WERI-Rb-1 (cell line): ENCODE data around the gene PTEN.
"Not testable (repeated sequence)": the region's sequence is repeated elsewhere in the genome, so short reads cannot be mapped to it uniquely, and the experiment has no call there.

Experiments
- DNase-seq: peaks from one replicate; pipeline ENCODE4 v3.0.0-alpha.2; 2020
- H3K27ac ChIP-seq: fragments of 250-450 bp; sonication (Bioruptor Pico); 2 replicates; pipeline ENCODE4 v1.5.1; 2020; ENCODE audit warnings: mild to moderate bottlenecking, moderate library complexity
- H3K27me3 ChIP-seq: fragments of 250-450 bp; sonication (Bioruptor Pico); 2 replicates; pipeline ENCODE4 v1.5.1; 2021; ENCODE audit warnings: mild to moderate bottlenecking, low read depth, moderate library complexity; ENCODE audit not compliant: insufficient read depth, severe bottlenecking
- H3K36me3 ChIP-seq: fragments of 250-450 bp; sonication (Bioruptor Pico); 2 replicates; pipeline ENCODE4 v1.5.1; 2020; ENCODE audit warnings: mild to moderate bottlenecking, moderate library complexity
- H3K4me3 ChIP-seq: 2 replicates; pipeline ENCODE4 v1.5.1; 2011; ENCODE audit warnings: low read depth, mild to moderate bottlenecking, control low read depth, low read length
- H3K9me3 ChIP-seq: fragments of 250-450 bp; sonication (Bioruptor Pico); 2 replicates; pipeline ENCODE4 v1.5.1; 2021; ENCODE audit warnings: mild to moderate bottlenecking, moderate library complexity; ENCODE audit not compliant: severe bottlenecking
- CTCF ChIP-seq: IDR thresholded peaks from 2 replicates; pipeline ENCODE4 v1.5.1; 2011; ENCODE audit warnings: low read depth, mild to moderate bottlenecking, control low read depth, inconsistent platforms, low read length

Gene PTEN

GRCh38 chr10:87873656-87874055, 10.2 kb downstream of the PTEN start:
- no peak overlapping the region for H3K4me3 ChIP-seq
- TF ChIP-seq CTCF = no peak
- no peaks in the 10 kb centered on the region; the same call in 1 of the 2 replicates for H3K36me3 ChIP-seq
- no peak overlapping the region for H3K27ac ChIP-seq
- H3K27me3 ChIP-seq = no peaks in the 10 kb centered on the region
- H3K9me3 ChIP-seq = no peaks in the 10 kb centered on the region
- no peak for DNase-seq

DNA sequence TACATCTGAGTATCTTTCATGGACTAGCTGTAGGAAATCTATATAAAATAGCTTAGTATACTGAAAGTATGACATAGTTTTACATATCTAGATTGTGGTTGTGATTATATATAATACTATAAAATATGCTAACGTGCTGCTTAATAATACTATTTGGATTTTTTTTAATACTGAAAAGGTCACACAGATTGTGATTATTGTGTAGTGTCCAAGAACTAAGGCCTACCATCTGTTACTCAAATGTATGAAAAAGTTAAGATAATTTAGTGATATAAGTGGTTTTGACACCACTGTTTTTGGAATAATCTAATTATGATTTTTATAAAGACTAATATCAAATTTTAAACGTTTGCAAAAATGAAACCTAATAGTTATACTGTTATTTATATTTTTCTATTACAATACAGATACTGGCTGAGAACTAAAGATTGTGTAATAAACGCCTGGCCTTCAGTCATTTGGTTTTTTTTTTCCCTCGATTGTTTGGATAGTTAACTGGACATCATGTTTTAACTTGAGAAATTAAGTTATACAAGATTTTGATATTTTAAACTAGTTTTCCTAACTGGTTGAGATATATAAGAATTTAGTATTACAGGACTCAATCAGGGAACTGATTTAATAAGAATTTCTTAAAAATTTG, 12.6 kb downstream of the PTEN start:
- no peak overlapping the region for H3K27ac ChIP-seq
- DNase-seq = no peak

GRCh38 chr10:87878664-87879459, 15.4 kb downstream of the PTEN start:
- Histone ChIP-seq H3K36me3 (no peaks in the 10 kb centered on the region; the same call in 1 of the 2 replicates), H3K9me3 (peaks cover 3% of the 10 kb centered on the region), H3K27ac (no peak overlapping the region), H3K27me3 (no peaks in the 10 kb centered on the region), H3K4me3 (no peak overlapping the region)
- no peak for TF ChIP-seq CTCF
- DNase-seq = no peak

More for the DNA sequence above, 12.6 kb downstream of the PTEN start:
- Histone ChIP-seq H3K27me3 (no peaks in the 10 kb centered on the region), H3K9me3 (no peaks in the 10 kb centered on the region), H3K4me3 (no peak overlapping the region), H3K36me3 (no peaks in the 10 kb centered on the region; the same call in 1 of the 2 replicates)
- TF ChIP-seq CTCF = no peak

DNA sequence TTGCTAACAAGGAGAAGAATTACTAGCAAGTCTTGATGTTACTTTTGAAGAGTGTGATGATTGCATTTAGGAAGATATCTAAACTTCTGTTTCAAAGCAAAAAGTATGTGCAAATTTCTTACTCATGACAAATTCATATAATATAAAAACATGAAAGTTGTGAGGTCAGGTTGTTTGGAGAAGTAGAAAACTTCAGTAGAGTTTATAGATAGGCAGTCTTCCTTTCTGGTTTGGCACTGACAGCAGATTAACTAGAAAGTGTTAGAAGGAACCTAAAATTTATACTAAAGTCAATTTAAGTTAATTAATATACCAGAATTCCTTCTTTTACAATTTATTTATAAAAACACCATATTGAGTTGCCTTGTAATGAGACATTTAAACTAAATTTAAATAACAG, 16.9 kb downstream of the PTEN start:
- H3K27ac ChIP-seq = no peak overlapping the region
- no peak for TF ChIP-seq CTCF
- H3K9me3 ChIP-seq = peaks cover 3% of the 10 kb centered on the region
- H3K36me3 ChIP-seq = no peaks in the 10 kb centered on the region; the same call in 1 of the 2 replicates
- DNase-seq = no peak
- no peak overlapping the region for H3K4me3 ChIP-seq
- H3K27me3 ChIP-seq = no peaks in the 10 kb centered on the region

DNA sequence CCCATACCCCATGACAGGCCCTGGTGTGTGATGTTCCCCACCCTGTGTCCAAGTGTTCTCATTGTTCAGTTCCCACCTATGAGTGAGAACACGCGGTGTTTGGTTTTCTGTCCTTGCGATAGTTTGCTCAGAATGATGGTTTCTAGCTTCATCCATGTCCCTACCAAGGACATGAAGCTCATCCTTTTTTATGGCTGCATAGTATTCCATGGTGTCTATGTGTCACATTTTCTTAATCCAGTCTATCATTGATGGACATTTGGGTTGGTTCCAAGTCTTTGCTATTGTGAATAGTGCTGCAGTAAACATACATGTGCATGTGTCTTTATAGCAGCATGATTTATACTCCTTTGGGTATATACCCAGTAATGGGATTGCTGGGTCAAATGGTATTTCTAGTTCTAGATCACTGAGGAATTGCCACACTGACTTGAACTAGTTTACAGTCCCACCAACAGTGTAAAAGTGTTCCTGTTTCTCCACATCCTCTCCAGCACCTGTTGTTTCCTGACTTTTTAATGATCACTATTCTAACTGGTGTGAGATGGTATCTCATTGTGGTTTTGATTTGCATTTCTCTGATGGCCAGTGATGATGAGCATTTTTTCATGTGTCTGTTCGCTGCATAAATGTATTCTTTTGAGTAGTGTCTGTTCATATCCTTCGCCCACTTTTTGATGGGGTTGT, 18.1 kb downstream of the PTEN start:
- H3K4me3 ChIP-seq, H3K27ac ChIP-seq, H3K27me3 ChIP-seq, H3K9me3 ChIP-seq, DNase-seq, H3K36me3 ChIP-seq: not testable (repeated sequence)
